Neuron (in vitro differentiated cells): ENCODE results near the gene LYPD5.
A peak's percentile ranks its signal among the peaks of the same experiment; 100 is the strongest.
"Not testable (repeated sequence)": the region's sequence is repeated elsewhere in the genome, so short reads cannot be mapped to it uniquely, and the experiment has no call there.

Experiments
- H2AFZ ChIP-seq: one replicate; pipeline ENCODE4 v1.6.1; 2013; ENCODE audit warnings: low read depth, mild to moderate bottlenecking, inconsistent platforms, low read length, moderate library complexity
- H3K27me3 ChIP-seq: one replicate; pipeline ENCODE4 v1.6.1; 2013; ENCODE audit warnings: low read length; ENCODE audit not compliant: insufficient read depth
- H3K36me3 ChIP-seq: one replicate; pipeline ENCODE4 v1.6.1; 2013; ENCODE audit warnings: low read length; ENCODE audit not compliant: insufficient read depth
- H3K4me1 ChIP-seq: one replicate; pipeline ENCODE4 v1.6.1; 2013; ENCODE audit warnings: low read length; ENCODE audit not compliant: insufficient read depth
- H3K4me3 ChIP-seq: 2 replicates; pipeline ENCODE4 v1.5.1; 2013; ENCODE audit warnings: mild to moderate bottlenecking, low read length, moderate library complexity
- H3K9me3 ChIP-seq: one replicate; pipeline ENCODE4 v1.6.1; 2013; ENCODE audit warnings: low read length

LYPD5 gene

GRCh38 chr19:43767818-43768217 lies 34.4 kb downstream of the LYPD5 start:
- no peaks in the 10 kb centered on the region for H3K9me3 ChIP-seq
- H2AFZ ChIP-seq = no peak overlapping the region
- no peak overlapping the region for H3K4me3 ChIP-seq
- no peaks in the 10 kb centered on the region for H3K36me3 ChIP-seq
- peaks cover 29% of the 10 kb centered on the region for H3K27me3 ChIP-seq
- H3K4me1 ChIP-seq = no peaks in the 10 kb centered on the region

GRCh38 chr19:43767316-43767715 lies 34.9 kb downstream of the LYPD5 start:
- no peak overlapping the region for H2AFZ ChIP-seq

GRCh38 chr19:43766755-43767043 lies 35.5 kb downstream of the LYPD5 start:
- no peaks in the 10 kb centered on the region for H3K36me3 ChIP-seq

More at GRCh38 chr19:43767316-43767715, 34.9 kb downstream of the LYPD5 start:
- H3K9me3 ChIP-seq = no peaks in the 10 kb centered on the region
- no peaks in the 10 kb centered on the region for H3K36me3 ChIP-seq
- H3K27me3 ChIP-seq = peaks cover 24% of the 10 kb centered on the region
- H3K4me1 ChIP-seq = no peaks in the 10 kb centered on the region
- H3K4me3 ChIP-seq = no peak overlapping the region

GRCh38 chr19:43765109-43765876 lies 37.0 kb downstream of the LYPD5 start:
- no peaks in the 10 kb centered on the region for H3K9me3 ChIP-seq
- no peaks in the 10 kb centered on the region for H3K4me1 ChIP-seq
- H3K36me3 ChIP-seq = no peaks in the 10 kb centered on the region
- H3K27me3 ChIP-seq = peaks cover 10% of the 10 kb centered on the region
- H2AFZ ChIP-seq = no peak overlapping the region
- no peak overlapping the region for H3K4me3 ChIP-seq

More at GRCh38 chr19:43766755-43767043, 35.5 kb downstream of the LYPD5 start:
- Histone ChIP-seq H3K4me3 (no peak overlapping the region), H2AFZ (no peak overlapping the region), H3K27me3 (peaks cover 18% of the 10 kb centered on the region), H3K4me1 (no peaks in the 10 kb centered on the region), H3K9me3 (no peaks in the 10 kb centered on the region)

GRCh38 chr19:43764684-43765083 lies 37.6 kb downstream of the LYPD5 start:
- H3K4me1 ChIP-seq, H2AFZ ChIP-seq, H3K36me3 ChIP-seq, H3K4me3 ChIP-seq, H3K9me3 ChIP-seq, H3K27me3 ChIP-seq: not testable (repeated sequence)

GRCh38 chr19:43763473-43763939 lies 38.7 kb downstream of the LYPD5 start:
- H2AFZ ChIP-seq = no peak overlapping the region
- no peaks in the 10 kb centered on the region for H3K36me3 ChIP-seq
- H3K4me3 ChIP-seq = no peak overlapping the region
- no peaks in the 10 kb centered on the region for H3K27me3 ChIP-seq
- no peaks in the 10 kb centered on the region for H3K4me1 ChIP-seq
- H3K9me3 ChIP-seq = no peaks in the 10 kb centered on the region

- Histone ChIP-seq H3K27me3 (no peaks in the 10 kb centered on the region), H3K4me1 (no peaks in the 10 kb centered on the region), H3K36me3 (no peaks in the 10 kb centered on the region), H3K4me3 (no peak overlapping the region), H2AFZ (no peak overlapping the region), H3K9me3 (no peaks in the 10 kb centered on the region)
Observed at GRCh38 chr19:43762814-43763213, 39.4 kb downstream of the LYPD5 start.

GRCh38 chr19:43760941-43761340 lies 41.3 kb downstream of the LYPD5 start:
- H3K27me3 ChIP-seq = no peaks in the 10 kb centered on the region
- H3K4me3 ChIP-seq = no peak overlapping the region
- no peaks in the 10 kb centered on the region for H3K9me3 ChIP-seq
- no peaks in the 10 kb centered on the region for H3K4me1 ChIP-seq
- no peak overlapping the region for H2AFZ ChIP-seq
- H3K36me3 ChIP-seq = no peaks in the 10 kb centered on the region

GRCh38 chr19:43759515-43759914 lies 42.7 kb downstream of the LYPD5 start:
- H2AFZ ChIP-seq = no peak overlapping the region
- no peak overlapping the region for H3K4me3 ChIP-seq
- H3K27me3 ChIP-seq = no peaks in the 10 kb centered on the region
- peaks cover 4% of the 10 kb centered on the region for H3K4me1 ChIP-seq
- no peaks in the 10 kb centered on the region for H3K36me3 ChIP-seq
- H3K9me3 ChIP-seq = no peaks in the 10 kb centered on the region

- Histone ChIP-seq H3K4me3 (peak overlapping the region; percentile 91), H3K27me3 (no peaks in the 10 kb centered on the region), H3K4me1 (peaks cover 10% of the 10 kb centered on the region), H2AFZ (peak overlapping the region; percentile 98), H3K9me3 (no peaks in the 10 kb centered on the region), H3K36me3 (peaks cover 15% of the 10 kb centered on the region)
Observed at GRCh38 chr19:43755256-43755801, 46.9 kb downstream of the LYPD5 start.

- Histone ChIP-seq H3K9me3 (no peaks in the 10 kb centered on the region), H3K4me1 (peaks cover 10% of the 10 kb centered on the region), H3K4me3 (peak within 1 kb of the TSS; percentile 91), H3K36me3 (peaks cover 19% of the 10 kb centered on the region), H2AFZ (peak within 1 kb of the TSS; percentile 98), H3K27me3 (no peaks in the 10 kb centered on the region)
Observed at GRCh38 chr19:43754503-43755255, 47.6 kb downstream of the LYPD5 start, which contains the start of gene SMG9. TSS of gene SMG9 (minus strand) at chr19:43754962. CDS start at chr19:43750741, 4,221 bp downstream.

GRCh38 chr19:43754253-43754502 lies 48.1 kb downstream of the LYPD5 start:
- H3K4me1 ChIP-seq = peaks cover 10% of the 10 kb centered on the region

GRCh38 chr19:43752287-43752875 lies 49.9 kb downstream of the LYPD5 start:
- H3K4me3 ChIP-seq = no peak overlapping the region
- no peaks in the 10 kb centered on the region for H3K9me3 ChIP-seq
- peaks cover 41% of the 10 kb centered on the region for H3K36me3 ChIP-seq

More at GRCh38 chr19:43754253-43754502, 48.1 kb downstream of the LYPD5 start:
- Histone ChIP-seq H3K4me3 (peak overlapping the region; percentile 91), H3K9me3 (no peaks in the 10 kb centered on the region), H3K36me3 (peaks cover 24% of the 10 kb centered on the region), H3K27me3 (no peaks in the 10 kb centered on the region), H2AFZ (peak overlapping the region; percentile 98)

More at GRCh38 chr19:43752287-43752875, 49.9 kb downstream of the LYPD5 start:
- no peak overlapping the region for H2AFZ ChIP-seq
- H3K4me1 ChIP-seq = peaks cover 10% of the 10 kb centered on the region
- no peaks in the 10 kb centered on the region for H3K27me3 ChIP-seq
